ENCODE results near the gene SMIM7. TPM values are rescaled to one million over a fixed set of nuclear protein-coding genes. Genes with fewer than 3 reads are reported as not detected.

SMIM7 gene
- total RNA-seq = 49.9 and 63.9 TPM in 2 replicates

GRCh38 chr19:16659832-16660708, at the start of gene SMIM7:
SMIM7 (minus strand) TSS chr19:16660144; CDS start chr19:16660110, 34 bp downstream.

GRCh38 chr19:16660763-16661479, 977 bp upstream of the SMIM7 start, which contains the start of gene TMEM38A:
TMEM38A (plus strand) TSS chr19:16661139; CDS start chr19:16661218, 79 bp downstream.

GRCh38 chr19:16628183-16628983, 31.6 kb downstream of the SMIM7 start, which contains the start of gene MED26:
MED26 (minus strand) TSS chr19:16628204; CDS start chr19:16627943, 261 bp downstream.

Other genes starting within 250 kb of the SMIM7 start
- 11.3 and 20.2 TPM in 2 replicates for gene EPS15L1, start 188.2 kb downstream of the SMIM7 start, total RNA-seq
- under 0.01 and 0.07 TPM in 2 replicates for gene CALR3, start 164.0 kb downstream of the SMIM7 start, total RNA-seq
- 1.0 and 2.1 TPM in 2 replicates for gene C19orf44, start 163.8 kb downstream of the SMIM7 start, total RNA-seq
- gene CHERP, start 117.7 kb downstream of the SMIM7 start, total RNA-seq = 4.8 and 14.4 TPM in 2 replicates
- 43.7 and 48.1 TPM in 2 replicates for gene SLC35E1, start 87.7 kb downstream of the SMIM7 start, total RNA-seq
- gene MED26, start 31.9 kb downstream of the SMIM7 start, total RNA-seq = 4.4 and 9.2 TPM in 2 replicates
- 4.4 and 22.5 TPM in 2 replicates for gene TMEM38A, start 995 bp upstream of the SMIM7 start, total RNA-seq
- gene NWD1, start 59.7 kb upstream of the SMIM7 start, total RNA-seq = under 0.01 and 1.2 TPM in 2 replicates
- gene SIN3B, start 169.3 kb upstream of the SMIM7 start, total RNA-seq = 22.6 and 62.6 TPM in 2 replicates
- under 0.01 TPM in 1 of 2 replicates, not detected in the other for gene F2RL3, start 228.9 kb upstream of the SMIM7 start, total RNA-seq